H1 (cell line): Measurements from ENCODE around the gene OR4D6. TPM values are rescaled to one million over a fixed set of nuclear protein-coding genes. Genes with fewer than 3 reads are reported as not detected.

Source experiments
- BACH1 ChIP-seq: IDR thresholded peaks from 2 replicates; pipeline ENCODE4 v1.6.1; 2012; ENCODE audit warnings: low read length, improper control_type of control experiment
- BRCA1 ChIP-seq: IDR thresholded peaks from 2 replicates; pipeline ENCODE4 v1.6.1; 2012; ENCODE audit warnings: low read depth, low read length, improper control_type of control experiment
- CHD7 ChIP-seq: fragments of 300-600 bp; sonication (generic); IDR thresholded peaks from 2 replicates; pipeline ENCODE4 v1.7.1; 2012; ENCODE audit warnings: low read length, moderate library complexity, mild to moderate bottlenecking, inconsistent platforms; ENCODE audit not compliant: insufficient replicate concordance
- JUN ChIP-seq: IDR thresholded peaks from 2 replicates; pipeline ENCODE4 v1.6.1; 2011; ENCODE audit warnings: low read depth, mild to moderate bottlenecking, improper control_type of control experiment, low read length
- KDM4A ChIP-seq: IDR thresholded peaks from one replicate; pipeline ENCODE4 v1.7.1; 2012; ENCODE audit warnings: low read depth, mild to moderate bottlenecking, moderate library complexity, low read length, inconsistent platforms; ENCODE audit not compliant: severe bottlenecking
- NANOG ChIP-seq: IDR thresholded peaks from 2 replicates; pipeline ENCODE4 v1.6.1; 2011; ENCODE audit warnings: low read length, low read depth, mild to moderate bottlenecking, inconsistent platforms; ENCODE audit not compliant: insufficient read depth, poor library complexity, severe bottlenecking
- polyA plus RNA-seq, 7 experiments: library from polyadenylated mRNA; depleted of rRNA in 3 of 7; stranded (reverse) in 5 of 7; unstranded in 2 of 7; fragments of >200 nt in 5 of 7; fragments of 200-250 nt in 2 of 7; gene quantifications; 1 replicate in 5 of 7; 2 replicates in 1 of 7; 4 replicates in 1 of 7; pipeline versions ENCODE4 v1.2.1 to v1.2.3, GENCODE V29; 2011 to 2013; ENCODE audit warnings: missing spikeins in 2 of 7, mixed read lengths in 2 of 7
- total RNA-seq: library from RNA; stranded (reverse); fragmentation: NEBNext Ultra II Directional; extraction: Animal tissue kit (Norgen Biotek cat#: 25700); gene quantifications from 2 replicates; pipeline ENCODE4 v1.2.1, GENCODE V29; 2021

The OR4D6 gene
- total and polyA plus RNA-seq, 2 of the 8 experiments (the other 6 are each of a cell fraction or from before 2014, with no cell fraction given), result not detected

- TF ChIP-seq CHD7 (no peak), NANOG (no peak), BACH1 (no peak), BRCA1 (no peak), KDM4A (no peak), JUN (no peak)
Observed at GRCh38 chr11:59448484-59448883, 8.3 kb upstream of the OR4D6 start (continued).
